Uterus (tissue), 2 donors: Measurements from ENCODE around the gene TRIO.

Source experiments
- CTCF ChIP-seq, 4 experiments: fragments of 200-600 bp in 2 of 4; fragments of 450-650 bp in 2 of 4; sonication (generic) in 2 of 4; IDR thresholded peaks; one replicate each; pipeline ENCODE4 v1.5.1; 2016 to 2019; ENCODE audit warnings: antibody characterized with exemption in 4 of 4, mild to moderate bottlenecking in 2 of 4, moderate library complexity in 1 of 4
- POLR2A ChIP-seq, 2 donors: fragments of 450-650 bp; IDR thresholded peaks; one replicate each; pipeline ENCODE4 v1.6.1; 2016; ENCODE audit warnings: antibody characterized with exemption in 2 of 2, mild to moderate bottlenecking in 1 of 2, moderate library complexity in 1 of 2

- TF ChIP-seq CTCF (IDR thresholded peaks at IDR 0.05) (no peak), POLR2A (IDR thresholded peaks at IDR 0.05) (no peak)
Observed at GRCh38 chr5:14518638-14519037, 375.5 kb downstream of the TRIO start.
